ENCODE data around the gene PSMD6. TPM values are rescaled to one million over a fixed set of nuclear protein-coding genes. Genes with fewer than 3 reads are reported as not detected.

PSMD6 gene
- total RNA-seq, 1 donor from 2014 or later, result 65.0 TPM

DNA sequence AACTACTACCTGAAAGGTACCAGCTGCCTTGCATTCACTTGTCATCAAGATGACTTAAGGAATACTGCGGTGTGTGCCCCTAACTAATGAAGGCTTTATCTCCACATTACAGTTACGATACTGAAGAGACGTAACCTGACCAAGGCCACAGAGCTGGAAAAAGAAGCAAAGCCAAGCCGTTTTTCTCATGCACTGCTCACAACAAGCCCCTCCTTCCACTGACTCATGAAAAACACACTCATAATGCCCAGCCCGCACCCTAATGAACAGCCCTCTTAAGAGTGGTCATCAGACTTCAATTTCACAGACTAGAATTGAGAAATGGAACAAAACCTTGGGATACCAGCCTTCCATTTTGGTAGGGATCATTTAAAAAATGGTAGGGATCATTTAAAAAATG lies 11.6 kb downstream of the PSMD6 start:
- Mint-ChIP-seq H3K9me3 (ENCODE audit: low read depth) (no peaks in the 10 kb centered on the region), H3K27me3 (ENCODE audit: low read depth) (no peaks in the 10 kb centered on the region), H3K36me3 (ENCODE audit: low read depth) (peaks cover 37% of the 10 kb centered on the region), H3K4me1 (ENCODE audit: low read depth) (peaks cover 41% of the 10 kb centered on the region), H3K27ac (ENCODE audit: unreplicated experiment) (peak overlapping the region; percentile 52), H3K4me3 (ENCODE audit: unreplicated experiment) (no peak overlapping the region)
- DNase-seq (ENCODE audit: low spot score), result no peak
- TF ChIP-seq, protein P1, sequence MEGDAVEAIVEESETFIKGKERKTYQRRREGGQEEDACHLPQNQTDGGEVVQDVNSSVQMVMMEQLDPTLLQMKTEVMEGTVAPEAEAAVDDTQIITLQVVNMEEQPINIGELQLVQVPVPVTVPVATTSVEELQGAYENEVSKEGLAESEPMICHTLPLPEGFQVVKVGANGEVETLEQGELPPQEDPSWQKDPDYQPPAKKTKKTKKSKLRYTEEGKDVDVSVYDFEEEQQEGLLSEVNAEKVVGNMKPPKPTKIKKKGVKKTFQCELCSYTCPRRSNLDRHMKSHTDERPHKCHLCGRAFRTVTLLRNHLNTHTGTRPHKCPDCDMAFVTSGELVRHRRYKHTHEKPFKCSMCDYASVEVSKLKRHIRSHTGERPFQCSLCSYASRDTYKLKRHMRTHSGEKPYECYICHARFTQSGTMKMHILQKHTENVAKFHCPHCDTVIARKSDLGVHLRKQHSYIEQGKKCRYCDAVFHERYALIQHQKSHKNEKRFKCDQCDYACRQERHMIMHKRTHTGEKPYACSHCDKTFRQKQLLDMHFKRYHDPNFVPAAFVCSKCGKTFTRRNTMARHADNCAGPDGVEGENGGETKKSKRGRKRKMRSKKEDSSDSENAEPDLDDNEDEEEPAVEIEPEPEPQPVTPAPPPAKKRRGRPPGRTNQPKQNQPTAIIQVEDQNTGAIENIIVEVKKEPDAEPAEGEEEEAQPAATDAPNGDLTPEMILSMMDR (IDR thresholded peaks at IDR 0.05), result no peak

DNA sequence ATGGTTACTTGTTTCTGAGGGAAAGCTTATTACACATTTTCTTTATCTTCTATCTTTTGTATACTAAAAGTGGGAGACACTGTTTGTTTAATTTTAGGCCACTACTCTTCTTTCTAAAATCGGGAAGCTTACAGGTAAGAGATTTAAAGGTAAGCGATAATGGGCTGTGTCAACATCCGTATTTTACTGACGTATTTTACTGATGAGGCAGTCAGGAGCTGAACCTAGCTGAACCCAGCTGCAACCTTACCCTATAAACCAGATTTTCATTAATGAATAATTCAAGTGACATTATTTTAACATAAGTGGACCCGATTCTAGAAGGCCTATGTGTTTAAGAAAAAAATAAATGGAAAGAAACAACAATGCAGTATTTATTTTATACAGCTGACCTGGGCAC lies 13.1 kb downstream of the PSMD6 start:
- TF ChIP-seq, protein P1 (IDR thresholded peaks at IDR 0.05), result no peak
- Mint-ChIP-seq H3K4me3 (ENCODE audit: unreplicated experiment) (no peak overlapping the region), H3K27me3 (ENCODE audit: low read depth) (no peaks in the 10 kb centered on the region), H3K9me3 (ENCODE audit: low read depth) (no peaks in the 10 kb centered on the region), H3K27ac (ENCODE audit: unreplicated experiment) (no peak overlapping the region), H3K36me3 (ENCODE audit: low read depth) (peaks cover 35% of the 10 kb centered on the region), H3K4me1 (ENCODE audit: low read depth) (peaks cover 41% of the 10 kb centered on the region)
- DNase-seq (ENCODE audit: low spot score), result no peak

DNA sequence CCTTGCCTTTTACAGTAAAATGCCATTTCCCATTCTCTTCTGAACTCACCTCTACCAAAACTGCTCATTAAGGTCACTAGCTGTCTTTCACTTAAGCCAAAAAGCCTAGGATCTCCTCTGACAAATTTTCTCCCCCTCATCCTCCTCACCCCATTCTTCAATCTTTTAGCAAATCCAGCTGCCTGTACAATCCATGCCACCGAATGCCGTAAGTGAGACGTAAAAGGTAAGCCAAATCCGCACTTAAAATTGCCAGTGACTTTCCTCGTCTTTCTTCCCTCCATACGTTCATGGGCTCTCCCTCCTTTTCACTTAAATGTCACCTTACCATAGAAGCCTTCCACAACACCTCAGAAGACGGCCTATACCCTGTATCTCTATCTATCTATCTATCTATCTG lies 13.8 kb downstream of the PSMD6 start:
- Mint-ChIP-seq H3K9me3 (ENCODE audit: low read depth) (no peaks in the 10 kb centered on the region), H3K4me3 (ENCODE audit: unreplicated experiment) (no peak overlapping the region), H3K27me3 (ENCODE audit: low read depth) (no peaks in the 10 kb centered on the region), H3K4me1 (ENCODE audit: low read depth) (peaks cover 41% of the 10 kb centered on the region), H3K36me3 (ENCODE audit: low read depth) (peaks cover 30% of the 10 kb centered on the region), H3K27ac (ENCODE audit: unreplicated experiment) (peak overlapping the region; percentile 79)
- DNase-seq (ENCODE audit: low spot score), result no peak
- TF ChIP-seq, protein P1 (IDR thresholded peaks at IDR 0.05), result no peak

DNA sequence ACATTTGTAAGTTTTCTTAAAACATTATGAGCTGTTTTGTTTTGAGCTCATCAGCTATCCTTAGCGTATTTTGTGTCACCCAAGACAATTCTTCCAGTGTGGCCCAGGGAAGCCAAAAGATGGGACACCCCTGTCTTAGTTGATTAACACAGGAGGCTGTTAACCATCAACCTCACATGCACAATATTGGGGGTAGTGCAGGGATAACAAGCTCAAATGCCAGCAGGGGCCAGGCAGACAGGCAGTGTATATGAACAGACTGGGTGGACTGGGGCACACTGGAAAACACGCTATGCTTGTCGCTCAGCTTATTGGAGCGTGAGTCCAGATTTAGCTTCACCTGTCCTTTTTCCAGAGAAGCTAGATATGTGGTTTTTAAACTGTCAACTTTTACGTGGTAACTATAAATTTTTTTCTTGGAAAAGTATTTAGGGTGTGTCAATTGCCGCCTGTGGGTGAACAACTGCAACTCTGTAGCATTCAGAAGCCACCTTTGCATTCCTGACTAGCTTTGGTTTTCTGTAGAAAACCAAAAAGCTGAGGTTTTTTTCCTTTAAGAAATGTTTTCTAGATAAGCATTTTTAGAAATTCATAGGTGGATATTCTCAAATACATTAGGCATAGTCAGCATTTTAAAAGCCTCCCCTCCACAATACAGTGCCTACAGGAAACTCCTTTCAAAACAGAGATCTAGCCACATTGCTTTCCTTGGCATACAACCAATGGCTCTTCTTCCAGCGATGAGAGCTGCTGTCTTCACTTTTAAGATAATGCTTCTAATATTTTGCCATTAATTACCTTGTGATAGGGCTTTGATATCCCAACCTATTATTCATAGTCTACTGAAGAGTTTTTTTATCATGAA lies 14.6 kb downstream of the PSMD6 start:
- TF ChIP-seq, protein P1 (IDR thresholded peaks at IDR 0.05), result peak; percentile 23
- Mint-ChIP-seq H3K27ac (ENCODE audit: unreplicated experiment) (peak overlapping the region; percentile 61), H3K36me3 (ENCODE audit: low read depth) (peaks cover 26% of the 10 kb centered on the region), H3K9me3 (ENCODE audit: low read depth) (no peaks in the 10 kb centered on the region), H3K27me3 (ENCODE audit: low read depth) (no peaks in the 10 kb centered on the region), H3K4me3 (ENCODE audit: unreplicated experiment) (no peak overlapping the region), H3K4me1 (ENCODE audit: low read depth) (peaks cover 42% of the 10 kb centered on the region)
- no peak for DNase-seq (ENCODE audit: low spot score)

DNA sequence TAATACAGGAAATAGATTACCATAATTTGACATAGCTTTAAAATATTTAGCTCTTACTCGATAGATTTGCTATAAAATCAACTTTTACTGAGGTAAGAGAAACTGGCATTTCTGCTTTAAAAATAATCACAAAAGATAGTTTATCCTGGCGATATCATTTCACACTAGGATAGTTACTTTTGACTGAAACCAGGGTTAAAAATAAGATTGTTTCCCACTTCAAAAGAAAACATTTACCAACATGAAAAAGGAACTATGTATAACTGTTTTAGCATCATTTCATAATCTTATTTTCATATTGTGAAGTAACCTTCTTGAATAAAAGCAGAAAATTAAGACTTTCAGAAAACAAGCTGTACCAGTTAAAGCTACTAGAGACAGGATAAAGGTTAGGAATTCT lies 15.3 kb downstream of the PSMD6 start:
- TF ChIP-seq, protein P1 (IDR thresholded peaks at IDR 0.05), result no peak
- peak overlapping the region; percentile 61 for H3K27ac Mint-ChIP-seq (ENCODE audit: unreplicated experiment)
- H3K4me3 Mint-ChIP-seq (ENCODE audit: unreplicated experiment), result no peak overlapping the region
- no peaks in the 10 kb centered on the region for H3K27me3 Mint-ChIP-seq (ENCODE audit: low read depth)
- H3K36me3 Mint-ChIP-seq (ENCODE audit: low read depth), result peaks cover 19% of the 10 kb centered on the region
- no peak for DNase-seq (ENCODE audit: low spot score)
- peaks cover 47% of the 10 kb centered on the region for H3K4me1 Mint-ChIP-seq (ENCODE audit: low read depth)
- no peaks in the 10 kb centered on the region for H3K9me3 Mint-ChIP-seq (ENCODE audit: low read depth)

Measured in chondrocyte (in vitro differentiated cells).